ENCODE results near the gene BAHCC1.

The BAHCC1 gene

DNA sequence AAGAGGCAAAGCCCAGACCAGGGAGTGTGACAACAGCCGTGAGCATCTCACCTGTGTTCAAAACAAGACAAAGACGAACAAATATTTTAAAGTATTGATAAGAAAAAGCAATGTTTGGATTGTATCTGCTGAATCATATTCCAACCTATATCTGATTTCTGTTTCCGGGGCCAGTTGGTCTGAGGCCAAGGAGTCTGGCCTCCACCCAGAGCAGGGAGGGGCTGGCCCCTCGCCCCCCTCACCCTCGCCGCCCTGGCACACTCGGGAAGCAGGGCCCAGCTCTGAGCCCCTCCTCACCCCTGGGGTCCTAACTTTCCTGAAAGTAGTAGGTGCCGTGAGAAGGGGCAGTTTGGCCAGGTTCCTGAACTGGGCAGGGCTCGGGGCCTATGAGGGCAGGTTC is 69.3 kb downstream of the BAHCC1 start:
- no peak for DNase-seq

DNA sequence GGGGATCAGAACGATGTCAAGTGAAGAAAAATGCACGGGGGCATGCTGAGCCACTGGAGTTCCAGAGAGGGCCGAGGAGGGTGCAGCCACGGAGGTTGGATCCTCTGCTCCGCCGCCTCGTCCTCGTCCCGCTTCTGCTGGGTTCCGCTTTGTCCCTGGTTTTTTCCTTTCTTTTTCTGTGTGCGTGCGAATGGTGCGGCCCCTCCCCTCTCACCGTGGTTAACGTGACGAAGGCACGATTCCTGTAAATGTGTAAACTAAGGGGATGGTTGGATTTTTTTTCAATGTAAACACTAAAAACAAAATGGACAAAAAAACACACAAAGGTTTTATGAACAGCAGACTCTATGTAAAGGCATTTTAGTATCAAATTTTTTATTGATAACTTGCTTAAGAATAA is 70.7 kb downstream of the BAHCC1 start:
- DNase-seq: no peak

DNA sequence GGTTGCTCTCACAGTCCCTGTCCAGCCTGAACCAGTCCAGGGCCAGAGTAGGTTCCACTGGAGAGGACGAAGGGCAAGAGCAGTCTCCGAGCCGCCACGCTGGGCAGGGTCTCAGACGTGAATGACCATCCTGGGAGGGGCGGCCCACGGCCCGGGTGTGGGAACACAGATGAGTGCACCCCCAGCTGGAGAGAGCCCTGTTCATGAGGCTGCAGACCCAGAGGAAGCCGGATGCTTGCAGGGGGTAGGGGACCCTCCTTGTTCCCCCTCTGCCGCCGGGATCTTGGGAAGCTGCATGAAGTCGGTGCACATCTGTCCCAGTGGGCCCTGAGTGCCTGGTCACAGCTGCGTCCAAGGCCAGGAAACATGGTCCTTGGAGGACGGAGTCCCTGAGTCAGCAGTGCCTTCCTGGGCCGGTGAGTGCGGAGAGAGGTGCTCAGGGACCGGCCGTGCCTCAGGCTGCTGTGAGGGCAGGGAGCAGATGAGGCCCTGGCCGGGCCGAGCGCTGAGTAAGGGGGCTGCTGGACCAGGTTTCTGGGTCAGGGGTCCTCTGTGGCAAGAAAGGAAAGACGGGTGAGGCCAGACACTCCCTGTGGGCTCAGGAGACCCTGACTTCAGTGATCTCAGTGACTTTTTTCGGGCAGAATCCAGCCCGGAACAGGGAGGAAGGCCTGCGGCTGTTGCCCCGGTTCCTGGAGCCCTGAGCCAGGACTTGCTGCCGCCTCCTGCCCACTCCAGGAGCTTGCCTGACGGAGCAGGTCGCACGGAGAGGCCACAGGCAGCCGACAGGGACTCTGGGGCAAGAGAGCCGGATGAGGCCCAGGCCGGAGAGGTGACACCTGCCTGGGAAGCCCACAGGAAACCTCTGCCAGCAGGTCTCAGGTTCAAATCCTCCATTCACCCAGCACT is 71.6 kb downstream of the BAHCC1 start:
- DNase-seq: no peak

DNA sequence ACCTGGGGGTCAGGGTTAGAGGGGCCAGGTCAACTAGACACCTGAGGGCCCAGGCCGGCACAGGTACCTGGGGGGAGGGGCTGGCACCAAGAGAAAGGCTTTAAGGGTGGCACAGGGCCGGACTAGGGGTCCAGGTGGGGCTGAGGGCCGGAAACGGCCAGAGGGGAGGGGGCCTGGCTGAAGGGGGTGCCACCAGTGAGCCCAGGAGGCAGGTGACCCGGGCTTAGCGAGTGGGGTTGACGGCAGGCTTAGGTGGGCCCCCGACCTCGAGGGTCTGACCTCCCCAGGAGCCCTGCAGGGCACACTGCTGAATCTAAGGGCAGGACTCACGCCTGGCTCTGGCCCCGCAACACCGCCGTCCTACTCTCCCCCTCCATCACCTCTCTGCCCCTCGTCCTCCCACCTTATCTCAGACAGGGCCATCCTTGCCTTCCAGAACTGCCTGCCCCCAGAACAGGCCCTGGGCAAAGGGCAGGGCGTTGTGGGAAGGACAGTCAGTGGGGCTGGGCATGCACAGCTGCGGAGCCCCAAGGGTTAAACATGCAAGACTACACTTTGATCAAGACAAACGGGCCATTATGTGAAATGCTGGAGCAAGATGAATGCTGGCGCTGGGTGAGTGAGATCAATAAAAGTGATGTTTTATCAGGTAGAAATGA is 73.0 kb downstream of the BAHCC1 start:
- no peak for DNase-seq

DNA sequence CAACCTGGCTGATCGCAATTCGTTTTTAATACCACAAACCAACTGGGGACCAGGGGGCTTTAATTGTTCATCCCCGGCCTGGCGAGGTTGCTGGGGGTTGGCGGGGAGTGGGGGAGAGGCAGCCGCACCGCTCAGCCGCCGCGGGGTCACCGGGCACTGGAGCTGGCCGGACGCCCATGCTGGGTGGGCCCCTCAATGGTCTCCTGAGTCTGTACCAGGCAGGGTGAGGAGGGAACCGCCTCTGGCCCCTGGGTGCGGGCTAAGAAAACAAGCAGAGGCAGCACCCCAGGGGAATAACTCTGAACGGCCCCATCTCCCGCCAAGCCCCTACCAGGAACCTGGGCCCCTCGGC is 73.5 kb downstream of the BAHCC1 start:
- DNase-seq: no peak

DNA sequence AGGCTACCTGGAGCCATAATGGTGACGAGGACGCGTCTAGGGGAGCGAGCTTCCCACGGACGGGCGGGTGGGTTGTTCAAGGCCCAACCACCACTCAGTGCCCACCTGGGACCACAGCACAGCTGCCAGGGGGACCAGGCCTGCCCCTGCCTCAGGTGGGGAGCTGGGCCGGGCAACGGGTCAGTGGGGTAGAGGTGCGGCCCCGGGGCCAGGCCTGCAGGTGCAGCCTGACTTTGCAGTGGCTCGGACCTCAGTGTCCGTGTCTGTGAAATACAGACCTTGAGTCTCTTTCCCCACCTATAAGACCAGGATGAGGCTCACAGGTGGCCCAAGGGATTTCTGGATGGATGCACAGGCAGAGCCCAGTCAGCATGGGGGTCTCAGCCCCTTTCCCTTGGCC is 74.0 kb downstream of the BAHCC1 start:
- no peak for DNase-seq

DNA sequence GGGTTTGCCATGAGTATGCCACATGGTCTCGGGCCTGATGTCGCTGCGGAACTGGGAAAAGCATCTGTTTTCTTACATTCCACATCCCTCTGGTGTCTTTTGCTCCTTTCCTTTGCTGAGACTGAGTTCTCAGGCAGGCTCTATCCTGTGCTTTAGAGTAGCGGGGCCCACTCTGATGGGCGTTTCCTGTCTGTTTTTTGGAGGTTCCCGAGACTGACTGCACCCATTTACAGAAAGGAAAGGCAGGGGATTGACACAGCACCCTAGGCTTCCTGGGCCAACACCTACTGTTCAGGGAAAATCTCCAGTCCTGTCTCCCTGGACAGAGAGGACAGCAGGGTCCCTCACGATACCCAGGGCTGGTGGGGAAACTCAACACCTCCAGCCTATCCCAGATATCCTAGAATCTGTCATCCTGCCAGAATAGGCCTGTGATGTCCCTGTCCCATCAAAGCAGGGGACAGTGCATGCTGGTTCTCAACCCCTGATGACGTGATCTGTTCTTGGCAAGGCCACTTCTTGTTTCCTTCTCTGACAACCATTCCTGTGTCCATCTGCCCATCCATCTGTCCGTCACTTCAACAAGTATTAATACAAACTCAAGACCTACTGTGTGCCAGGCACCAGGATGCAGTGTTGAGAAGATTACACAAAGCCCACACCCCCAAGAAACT is 75.2 kb downstream of the BAHCC1 start:
- DNase-seq: no peak

DNA sequence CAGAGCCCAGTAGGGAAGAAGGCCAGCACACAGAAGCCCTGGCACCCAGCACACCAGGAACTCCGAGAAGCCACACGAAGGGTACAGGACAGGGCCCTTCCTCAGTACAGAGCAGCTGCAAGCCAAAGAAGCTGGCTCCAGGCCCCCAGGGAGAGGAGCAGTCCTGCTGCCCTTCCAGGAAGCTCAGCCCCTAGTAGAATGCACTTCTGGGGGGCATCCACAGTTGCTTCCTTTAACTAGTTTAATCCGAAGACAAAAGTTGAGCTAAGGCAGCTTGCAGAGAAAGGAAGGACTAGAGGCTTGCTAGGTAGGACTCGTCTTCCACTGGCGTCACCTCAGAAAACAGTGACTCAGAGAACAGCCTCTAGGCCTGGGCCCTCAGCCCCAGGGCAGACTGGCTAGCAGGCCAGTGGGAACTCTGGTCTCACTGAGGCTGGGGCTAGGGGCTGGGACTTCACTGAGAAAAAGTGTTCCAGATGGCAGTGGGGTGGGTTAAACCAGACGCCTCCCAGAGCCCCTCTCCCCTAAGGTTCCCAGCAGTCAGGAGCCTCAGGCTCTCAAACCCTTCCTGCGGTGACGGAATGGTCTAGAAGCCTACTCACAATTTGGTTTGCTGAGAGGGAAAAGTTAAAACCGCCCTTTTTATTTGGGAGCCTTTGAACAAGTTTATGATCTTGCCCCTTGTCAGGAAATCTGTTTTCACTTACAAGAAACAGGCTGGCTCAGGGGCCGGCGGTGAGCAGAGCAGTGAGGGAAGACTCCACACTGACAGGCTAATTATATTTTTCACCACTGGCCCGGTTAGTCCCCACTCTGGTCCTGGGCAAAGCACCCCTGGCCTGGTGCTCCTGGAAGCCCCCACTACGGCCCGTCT is 75.9 kb downstream of the BAHCC1 start:
- no peak for DNase-seq

DNA sequence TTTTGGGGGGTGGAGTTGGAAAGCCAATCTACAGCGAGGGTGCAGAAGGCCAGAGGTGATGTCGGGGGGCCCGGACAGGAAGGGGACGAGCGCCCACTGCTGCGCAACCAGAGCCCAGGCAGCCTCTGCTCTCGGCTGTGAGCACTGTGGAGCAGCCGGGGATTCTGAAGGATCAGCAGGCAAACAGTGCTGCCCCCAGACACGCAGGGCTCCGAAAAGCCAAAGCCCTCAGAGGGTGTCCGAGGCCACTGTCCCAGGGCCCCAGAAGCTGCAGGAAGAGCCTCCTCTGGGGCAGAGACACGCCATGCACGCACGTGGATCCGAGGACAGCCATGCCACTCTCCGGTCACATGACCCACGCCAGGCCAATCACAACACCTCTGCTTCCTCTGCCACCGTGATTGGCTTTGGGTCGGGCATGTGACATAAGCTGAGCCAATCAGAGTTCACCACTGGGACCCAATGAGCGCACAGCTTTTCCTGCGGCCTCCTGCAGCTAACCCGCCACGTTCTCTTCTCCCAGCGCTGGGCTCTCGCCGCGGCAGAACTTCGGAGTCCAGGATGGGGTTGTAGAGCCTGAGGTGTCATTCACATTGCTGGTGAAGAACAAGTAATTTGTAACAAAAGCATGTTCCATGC is 76.7 kb downstream of the BAHCC1 start:
- no peak for DNase-seq

DNA sequence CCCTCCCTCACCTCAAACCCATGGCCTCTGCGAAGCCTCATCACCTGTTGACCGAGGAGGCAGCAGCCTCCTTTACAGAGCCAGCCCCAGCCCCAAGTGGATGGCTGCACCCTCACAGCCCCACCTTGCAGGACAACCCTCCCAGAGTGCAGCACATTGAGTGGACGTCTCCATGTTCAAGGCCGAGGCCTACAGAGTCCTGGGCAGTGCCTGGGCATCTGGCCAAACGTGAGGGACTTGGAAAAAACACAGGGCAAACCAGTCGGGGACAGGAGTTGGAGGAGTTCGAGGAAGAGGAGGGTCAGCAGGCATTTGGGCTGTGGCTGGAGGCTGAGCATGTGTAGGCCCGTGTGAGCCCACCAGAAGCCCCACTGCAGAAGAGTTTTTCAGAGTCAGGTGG is 77.8 kb downstream of the BAHCC1 start:
- no peak for DNase-seq

DNA sequence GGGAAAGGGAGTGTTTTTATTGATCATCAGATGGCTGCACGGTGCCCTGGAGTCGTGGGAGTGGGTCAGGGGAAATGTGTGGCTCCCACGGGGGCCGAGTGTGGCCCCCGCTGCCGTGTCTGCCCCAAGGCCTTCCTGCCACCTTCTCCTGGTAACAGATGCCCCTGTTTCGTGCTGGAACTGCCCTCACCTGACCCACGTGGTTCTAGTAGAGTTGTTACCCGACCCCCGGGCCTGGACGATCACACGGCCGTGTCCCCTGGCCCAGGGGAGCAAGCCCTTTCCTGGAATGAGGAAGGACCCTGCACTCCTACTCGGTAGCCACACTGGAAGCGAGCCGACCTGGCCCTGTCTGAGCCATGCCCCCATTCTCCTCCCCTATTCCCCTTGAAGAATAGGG is 79.7 kb downstream of the BAHCC1 start:
- DNase-seq: no peak

DNA sequence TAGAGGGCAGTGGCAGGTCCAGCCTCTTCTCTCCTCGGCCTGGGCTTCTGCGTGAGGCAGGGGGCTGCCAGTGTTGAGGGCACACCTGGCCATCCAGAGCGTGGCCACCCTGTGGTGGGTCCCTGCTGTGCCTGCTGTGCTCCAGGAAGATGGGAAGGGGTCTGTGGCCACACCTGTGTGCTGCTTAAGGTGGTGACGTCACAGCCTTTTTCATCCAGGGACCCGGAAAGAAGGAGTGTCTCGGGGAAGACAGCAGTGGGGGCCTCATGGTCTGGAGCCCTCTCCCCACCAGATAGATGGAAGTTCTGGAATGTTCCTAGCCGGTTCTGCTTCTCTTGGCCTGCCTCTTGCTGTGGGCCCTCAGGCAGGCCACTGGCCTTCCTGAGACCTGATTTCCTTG is 80.8 kb downstream of the BAHCC1 start:
- no peak for DNase-seq

DNA sequence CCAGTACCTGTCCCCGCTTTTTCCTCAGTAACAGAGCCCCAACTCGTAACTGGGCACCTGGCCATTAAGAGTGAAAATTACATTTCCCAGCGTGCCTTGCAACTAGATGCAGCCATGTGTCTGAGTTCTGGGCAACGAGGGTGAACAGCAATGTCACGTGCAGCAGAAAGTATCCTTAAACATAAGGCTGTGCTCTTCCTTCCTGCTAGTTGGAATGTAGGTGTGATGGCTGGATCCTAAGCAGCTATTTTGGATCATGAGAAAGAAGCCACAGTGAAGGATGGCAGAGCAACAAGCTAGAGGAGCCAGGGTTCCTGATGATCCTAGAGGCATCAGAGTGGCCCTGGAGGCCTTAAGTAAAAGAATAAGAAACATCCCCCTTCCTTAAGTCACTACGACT is 81.4 kb downstream of the BAHCC1 start:
- no peak for DNase-seq

DNA sequence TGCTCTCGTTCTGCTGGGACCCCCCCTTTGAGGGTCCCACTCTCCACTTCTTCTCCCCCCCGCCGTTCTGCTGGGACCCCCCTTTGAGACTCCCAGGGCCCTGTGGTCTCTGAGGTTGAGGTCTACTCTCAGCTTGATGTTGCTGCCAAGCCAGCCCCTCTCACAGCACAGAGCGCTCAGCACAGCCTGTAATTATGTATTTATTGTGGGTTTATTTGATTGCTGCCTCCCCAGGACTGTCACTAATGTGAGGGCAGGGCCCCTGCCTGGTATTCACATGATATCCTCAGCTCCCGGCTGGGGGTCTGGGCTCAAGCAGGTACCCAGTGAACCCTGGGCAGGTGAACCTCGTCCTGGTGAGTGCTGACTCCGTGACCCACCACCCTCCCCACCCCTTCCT is 81.9 kb downstream of the BAHCC1 start:
- no peak for DNase-seq

DNA sequence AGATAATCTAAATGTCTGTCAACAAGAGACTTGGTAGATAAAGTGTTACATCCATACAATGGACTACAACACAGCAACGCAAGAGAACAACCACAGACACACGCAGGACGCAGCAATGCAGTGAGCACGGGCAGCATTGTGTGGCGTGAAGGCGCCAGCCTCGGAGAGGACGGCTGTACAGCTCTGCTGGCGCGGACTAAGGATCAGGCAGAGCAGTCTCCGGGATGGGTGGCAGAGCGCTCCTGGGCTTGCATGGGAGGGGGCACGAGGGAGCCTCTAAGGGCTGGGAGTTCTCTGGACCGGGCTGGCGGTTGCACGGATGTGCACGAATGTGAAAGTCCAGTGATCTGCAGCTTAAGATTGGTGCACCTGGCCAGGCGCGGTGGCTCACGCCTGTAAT is 82.9 kb downstream of the BAHCC1 start:
- no peak for DNase-seq

DNA sequence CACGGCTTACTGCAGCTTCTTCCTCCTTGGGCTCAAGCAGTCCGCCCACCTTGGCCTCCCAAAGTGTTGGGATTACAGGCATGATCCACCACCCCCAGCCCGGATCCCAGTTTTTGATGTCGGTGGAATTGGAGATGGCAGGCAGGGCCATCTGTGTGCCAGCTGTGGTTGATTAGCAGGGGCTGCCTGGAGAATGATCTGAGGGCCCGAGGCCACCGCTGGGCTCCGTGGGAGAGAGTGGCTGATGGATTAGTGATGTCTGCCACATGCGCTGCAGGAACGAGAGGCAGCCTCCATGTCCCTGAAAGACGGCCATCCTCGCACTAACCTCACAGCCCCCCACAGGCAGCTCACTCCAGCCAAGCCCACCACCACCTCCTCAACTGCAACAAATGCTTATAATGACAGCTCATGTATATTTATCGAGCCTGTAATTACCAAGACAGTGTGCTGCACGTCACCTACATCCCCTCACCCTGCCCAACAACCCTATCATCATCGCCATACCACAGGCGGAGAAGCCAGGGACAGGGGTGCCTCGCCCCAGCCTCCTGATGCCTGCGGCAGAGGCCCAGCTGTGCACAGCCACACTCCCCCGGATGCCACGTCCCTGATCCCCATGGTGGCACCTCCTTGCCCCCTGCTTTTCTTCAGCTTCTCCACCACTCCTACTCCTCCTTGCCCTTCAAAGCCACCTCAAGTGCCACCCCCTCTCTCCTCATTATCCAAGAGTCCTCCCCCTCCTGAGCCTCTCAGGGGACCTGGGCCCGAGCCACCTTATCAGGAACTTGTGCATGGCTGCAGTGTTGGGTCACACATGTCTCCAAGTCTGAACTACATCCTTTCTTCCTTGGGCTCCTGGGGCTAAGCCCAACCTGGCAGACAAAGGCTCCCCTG is 84.2 kb downstream of the BAHCC1 start:
- no peak for DNase-seq

DNA sequence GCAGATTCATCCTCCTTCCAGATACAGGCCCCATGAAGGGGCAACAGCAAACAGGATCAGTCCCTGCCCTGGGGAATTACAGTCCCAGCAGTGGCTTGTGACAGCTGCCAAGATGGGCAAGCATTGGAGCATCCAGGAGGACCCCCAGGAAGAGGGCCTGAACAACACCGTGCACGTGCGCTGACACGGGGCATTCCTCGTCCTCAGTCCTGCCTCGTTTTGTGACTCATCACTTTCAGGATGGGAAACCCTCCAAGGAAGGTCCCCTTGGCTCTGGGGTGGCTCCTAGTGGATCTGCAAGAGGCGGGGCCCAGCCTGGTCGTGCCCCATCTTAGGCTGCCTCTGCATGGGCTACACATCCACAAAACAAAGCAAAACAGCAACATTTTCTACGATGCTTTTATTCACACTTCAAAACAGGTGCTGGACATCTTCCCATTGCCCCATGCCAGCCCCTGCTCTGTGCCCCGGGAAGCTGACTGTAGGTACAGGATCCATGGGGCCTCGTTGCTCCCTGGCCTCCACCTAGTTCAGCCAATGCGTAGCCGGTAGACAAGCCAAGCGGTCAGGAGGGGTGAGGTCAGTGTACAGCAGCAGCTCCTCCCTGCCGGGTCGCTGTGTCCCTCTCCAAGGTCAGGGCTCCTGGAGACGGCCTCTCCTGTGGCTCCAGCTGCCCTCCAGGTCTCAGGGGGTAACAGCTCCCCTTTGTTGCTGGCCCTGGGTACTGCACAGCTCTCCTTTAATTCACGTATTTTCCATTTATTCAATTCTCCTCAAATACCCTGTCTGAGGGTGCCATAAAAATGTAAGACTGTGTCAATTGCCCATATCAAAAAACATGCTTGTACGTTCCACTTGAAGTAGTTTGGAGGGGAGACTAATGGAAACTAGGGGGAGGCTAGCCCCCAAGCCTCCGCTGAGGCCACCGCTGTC is 85.1 kb downstream of the BAHCC1 start:
- no peak for DNase-seq

DNA sequence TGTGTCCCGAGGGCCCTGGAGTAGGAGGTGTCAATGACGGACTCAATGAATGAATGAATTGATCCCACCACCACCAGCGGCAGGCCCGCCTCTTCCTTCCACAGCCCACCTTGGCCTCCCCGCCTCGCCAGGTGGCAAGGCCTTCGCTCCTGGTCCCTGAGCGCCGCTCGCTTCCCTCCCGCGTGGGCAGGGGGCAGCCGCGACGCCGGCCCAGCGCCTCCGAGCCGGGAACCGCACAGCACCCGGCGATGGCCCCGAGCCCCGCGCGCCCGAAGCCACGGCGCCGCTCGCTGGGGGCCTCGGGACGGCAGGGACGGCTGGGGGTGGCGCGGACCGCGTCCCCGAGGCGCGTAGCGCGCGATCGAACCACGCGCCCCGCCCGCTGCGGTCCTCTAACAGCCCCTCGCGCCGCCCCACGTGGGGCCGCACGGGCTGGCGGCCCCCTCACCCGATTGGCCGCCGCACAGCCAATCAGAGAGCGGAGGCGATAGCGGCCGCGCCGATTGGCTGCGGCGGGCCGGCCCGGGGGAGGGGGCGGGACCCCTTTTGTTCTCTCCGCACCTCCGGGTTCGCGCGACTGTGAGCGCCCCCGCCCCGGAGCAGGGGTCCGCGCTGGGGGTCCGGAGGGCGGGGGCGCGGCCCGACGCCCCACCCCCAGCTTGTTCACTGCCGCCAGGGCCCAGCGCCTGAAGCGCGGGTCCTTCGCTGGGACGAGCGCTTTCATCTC is 86.0 kb downstream of the BAHCC1 start:
- DNase-seq: peak; percentile 49

DNA sequence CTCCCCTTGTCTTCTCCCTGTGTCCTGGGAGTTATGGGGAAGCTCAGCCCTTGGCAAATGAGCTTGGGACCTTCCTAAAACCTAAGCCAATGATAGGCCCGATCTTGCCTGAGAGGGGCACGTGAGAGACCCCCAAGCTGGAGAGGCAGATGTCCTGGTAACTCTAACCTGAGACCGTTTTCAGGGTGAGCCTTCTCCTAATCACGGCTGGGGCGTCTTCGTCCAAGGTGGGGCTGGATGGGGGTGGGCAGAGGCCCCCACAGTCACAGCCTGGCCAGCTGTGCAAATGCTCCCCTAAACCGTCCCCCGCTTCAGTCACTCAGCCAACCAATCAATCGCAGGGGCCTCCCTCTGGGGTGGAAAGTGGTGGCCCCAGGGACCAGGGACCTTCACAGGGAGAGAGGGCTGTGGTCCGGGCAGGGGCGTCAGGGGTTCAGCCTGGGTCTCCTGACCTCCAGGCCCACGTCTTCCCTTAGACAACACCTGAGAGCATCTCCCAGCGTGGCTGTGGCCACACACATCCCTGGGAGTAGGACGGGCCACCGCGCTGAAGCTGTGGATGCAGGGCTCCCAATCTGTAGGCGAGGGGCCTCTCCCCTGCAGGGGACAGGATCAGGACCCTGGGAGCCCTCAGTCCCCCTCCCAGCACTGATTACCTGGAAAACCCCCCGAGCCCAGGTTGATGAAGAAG is 86.7 kb downstream of the BAHCC1 start:
- no peak for DNase-seq

Measured in activated CD4-positive, alpha-beta T cell treated with anti-CD3 and anti-CD28 coated beads, Interleukin-2, Interleukin-6, amounts not matched to agents 100 ng/mL and 50 ng/mL, durations not matched to agents 16 hours and 8 hours (primary cell).